Measurements from ENCODE around the gene GINS1.

GRCh38 chr20:25481918-25482253, 74.4 kb downstream of the GINS1 start:
- TF ChIP-seq POLR2A (IDR thresholded peaks at IDR 0.05; ENCODE audit: low read depth, low read length) (no peak), TAF1 (IDR thresholded peaks at IDR 0.05; ENCODE audit: borderline replicate concordance, low read depth, low read length) (no peak), POLR2AphosphoS5 (IDR thresholded peaks at IDR 0.05; ENCODE audit: low read depth, low read length) (no peak)

All from GM12892 (cell line).